GM19328 (cell line): ENCODE results near the gene ALPK3.

Experiments used
- ATAC-seq: cut with Tn5 transposase; IDR thresholded peaks from one replicate; pipeline ENCODE4 v1.9.1; 2021; ENCODE audit warnings: mild to moderate bottlenecking, moderate library complexity; ENCODE audit not compliant: unreplicated experiment

Gene ALPK3

DNA sequence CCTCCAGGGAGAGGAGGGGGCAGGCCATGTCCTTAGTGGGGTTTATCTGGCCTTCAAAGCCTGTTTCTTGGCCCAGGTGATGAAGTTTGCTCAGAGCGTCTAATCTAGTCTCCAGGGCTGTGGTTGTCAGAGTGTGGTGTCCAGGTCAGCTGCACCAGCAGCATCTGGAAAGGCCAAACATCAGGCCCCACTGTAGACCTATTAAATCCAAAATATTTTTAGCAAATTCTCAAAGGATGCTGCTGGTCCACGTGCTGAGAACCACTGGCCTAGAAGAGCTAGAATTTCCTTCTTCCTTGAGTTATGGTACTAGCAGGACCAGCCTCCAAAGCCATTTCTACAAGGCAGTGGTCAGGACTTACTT lies 96.2 kb downstream of the ALPK3 start:
- ATAC-seq, result no peak

DNA sequence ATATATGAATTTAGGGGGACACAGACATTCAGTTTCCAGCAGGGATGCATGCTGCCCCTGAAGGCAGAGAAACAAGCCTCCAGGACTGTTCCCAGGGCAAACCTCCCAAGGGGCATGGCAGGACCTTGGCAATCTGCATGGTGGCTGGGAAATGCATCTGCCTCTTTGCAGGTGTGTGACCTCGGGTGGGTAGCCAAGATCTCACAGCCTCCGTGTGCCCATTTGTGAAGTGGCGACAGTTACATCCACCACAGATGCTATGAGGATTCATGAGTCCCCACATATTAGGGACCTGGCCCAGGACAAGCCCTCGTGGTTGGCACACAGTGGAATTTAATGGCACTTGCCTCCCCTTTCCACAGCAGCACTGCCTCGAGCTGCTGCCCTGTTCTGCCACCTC lies 97.2 kb downstream of the ALPK3 start:
- ATAC-seq, result no peak

DNA sequence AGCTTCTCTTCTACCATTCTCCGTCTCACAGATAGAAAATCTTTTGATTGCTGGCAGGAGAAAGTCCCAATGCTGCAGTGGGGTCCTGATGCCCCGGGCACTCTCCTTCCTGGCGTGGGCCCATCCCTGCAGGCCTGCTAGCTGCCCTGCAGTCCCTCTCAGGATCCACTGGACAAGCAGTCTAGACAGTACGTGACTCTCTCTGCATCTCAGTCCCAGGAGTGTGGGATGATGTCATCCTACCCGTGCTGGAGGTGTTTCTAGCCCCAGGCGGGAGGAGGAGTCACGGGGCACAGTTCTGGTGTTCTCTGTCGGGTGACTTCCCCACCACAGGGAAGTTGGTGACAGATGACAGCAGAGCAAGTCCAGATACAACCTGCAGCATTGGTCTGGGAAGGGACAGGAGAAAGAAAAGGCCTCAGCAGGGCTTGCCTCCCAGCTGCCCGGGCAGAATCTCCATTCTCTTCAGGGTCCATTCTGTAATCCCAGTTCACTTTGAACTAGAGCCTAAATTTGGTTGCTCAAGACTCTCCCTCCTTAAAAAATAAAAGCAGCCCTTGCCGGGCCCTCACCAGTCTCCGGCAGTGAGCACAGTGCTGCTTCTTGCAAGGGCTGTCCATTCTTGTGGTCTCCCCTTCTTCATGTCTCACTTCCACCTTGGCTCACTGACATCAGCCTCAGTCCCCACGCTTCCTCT lies 97.9 kb downstream of the ALPK3 start:
- peak; percentile 84 for ATAC-seq

DNA sequence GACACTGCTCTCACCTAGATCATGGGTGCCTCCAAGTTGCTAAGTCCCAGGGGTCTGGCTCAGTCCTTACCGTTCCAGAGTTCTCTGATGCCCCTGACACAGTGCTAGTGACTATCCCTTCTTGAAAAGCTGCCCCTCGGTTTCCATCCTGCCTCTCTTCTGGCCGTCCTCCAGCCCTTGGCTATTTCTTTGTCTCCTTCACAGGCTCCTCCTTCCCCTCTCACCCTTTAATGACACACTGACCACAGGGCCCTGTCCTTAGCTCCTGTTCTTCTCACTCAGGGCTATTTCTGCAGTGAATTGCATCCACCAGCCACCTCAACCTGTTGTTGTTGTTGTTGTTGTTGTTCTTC lies 98.4 kb downstream of the ALPK3 start:
- no peak for ATAC-seq

DNA sequence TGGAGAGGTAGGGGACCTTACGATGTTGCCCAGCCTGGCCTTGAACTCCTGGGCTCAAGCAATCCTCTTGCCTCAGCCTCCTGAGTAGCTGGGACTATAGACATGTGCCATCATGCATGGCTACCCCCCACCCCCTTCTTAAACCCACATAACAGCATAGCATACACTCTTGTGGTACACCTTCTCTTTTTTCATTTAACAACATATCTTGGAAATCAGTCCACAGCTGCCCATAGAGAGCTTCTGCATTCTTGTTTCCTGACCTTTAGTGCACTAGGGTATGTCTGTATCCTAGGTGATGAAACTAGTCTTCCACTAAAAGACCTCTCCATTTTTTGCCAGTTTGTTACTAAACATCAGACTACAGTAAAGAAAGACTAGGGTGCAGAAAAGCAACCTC lies 100.3 kb downstream of the ALPK3 start:
- no peak for ATAC-seq

DNA sequence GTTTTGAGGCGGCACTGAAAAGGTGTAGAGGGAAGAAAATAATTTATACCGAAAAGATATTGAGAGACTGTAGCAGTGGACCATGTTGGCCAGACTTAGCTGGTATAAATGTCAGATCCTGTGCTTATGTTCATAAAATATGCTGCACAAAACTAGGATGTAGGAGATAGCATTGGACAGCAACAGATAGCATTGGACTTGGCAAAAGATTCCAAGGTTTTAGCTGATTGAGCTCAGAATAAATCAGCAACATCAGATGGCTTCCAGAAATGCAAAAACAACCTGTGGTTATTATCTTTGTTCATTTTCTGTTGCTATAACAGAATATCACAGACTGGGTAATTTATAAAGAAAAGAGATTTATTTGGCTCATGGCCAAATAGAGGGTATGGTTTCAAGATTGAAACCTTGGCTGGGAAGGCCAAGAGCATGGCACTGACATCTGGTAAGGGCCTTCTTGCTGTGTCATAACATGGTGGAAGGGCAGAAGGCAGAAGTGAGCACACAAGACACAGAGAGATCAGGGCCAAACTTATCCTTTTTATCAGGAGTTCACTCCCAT lies 102.0 kb downstream of the ALPK3 start:
- ATAC-seq, result no peak

DNA sequence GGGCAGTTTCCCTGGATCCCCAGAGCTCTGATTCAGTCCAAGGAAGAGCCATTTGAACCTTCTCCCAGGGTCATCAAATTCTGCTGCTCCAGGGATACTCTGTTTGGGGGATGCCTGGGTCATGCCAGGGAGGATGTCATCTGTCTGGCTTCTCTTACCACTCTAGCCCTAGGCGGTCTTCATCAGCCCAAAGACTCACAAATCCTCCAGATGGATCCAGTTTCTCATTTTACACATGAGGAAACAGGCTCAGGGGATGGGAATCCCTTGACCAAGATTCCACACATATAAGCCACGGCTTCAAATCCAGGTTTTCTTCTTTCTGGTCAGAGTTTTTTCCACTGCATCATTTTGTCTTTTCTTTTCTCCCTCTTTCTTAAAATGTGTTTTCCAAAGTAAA lies 104.0 kb downstream of the ALPK3 start:
- ATAC-seq, result no peak

DNA sequence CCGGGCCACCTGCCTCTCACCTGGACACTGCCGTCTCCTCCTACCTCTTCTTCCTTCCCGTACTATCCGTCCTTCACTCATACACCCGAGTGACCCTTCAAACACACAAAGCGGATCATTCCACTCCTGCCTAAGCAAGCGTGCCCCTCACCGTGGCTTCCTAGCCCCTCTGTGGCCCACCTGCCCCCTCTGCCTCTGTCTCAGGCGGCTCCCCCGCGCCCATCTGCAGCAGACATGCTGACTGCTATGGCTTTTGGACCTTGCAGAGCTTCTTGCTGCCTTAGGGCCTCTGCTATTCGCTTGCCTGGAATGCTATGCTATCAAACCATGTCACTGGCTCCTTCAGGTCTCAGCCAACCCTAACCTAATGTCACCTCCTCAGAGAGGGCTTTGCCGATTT lies 105.4 kb downstream of the ALPK3 start:
- no peak for ATAC-seq
